Neural progenitor cell (in vitro differentiated cells): ENCODE measurements around the gene RAMACL.

Source experiments
- EZH2 ChIP-seq: fragments of 200-600 bp; sonication (generic); IDR thresholded peaks from 2 replicates; pipeline ENCODE4 v1.6.1; 2017; ENCODE audit warnings: antibody characterized with exemption, mild to moderate bottlenecking, moderate library complexity
- EZH2phosphoT487 ChIP-seq: fragments of 200-600 bp; sonication (generic); IDR thresholded peaks from 2 replicates; pipeline ENCODE4 v1.6.1; 2017; ENCODE audit warnings: antibody characterized with exemption
- TF ChIP-seq, protein P1 (sequence below): fragments of 200-600 bp; sonication (generic); IDR thresholded peaks from 2 replicates; pipeline ENCODE4 v1.5.1; 2017; ENCODE audit warnings: antibody characterized with exemption, mild to moderate bottlenecking

DNA sequence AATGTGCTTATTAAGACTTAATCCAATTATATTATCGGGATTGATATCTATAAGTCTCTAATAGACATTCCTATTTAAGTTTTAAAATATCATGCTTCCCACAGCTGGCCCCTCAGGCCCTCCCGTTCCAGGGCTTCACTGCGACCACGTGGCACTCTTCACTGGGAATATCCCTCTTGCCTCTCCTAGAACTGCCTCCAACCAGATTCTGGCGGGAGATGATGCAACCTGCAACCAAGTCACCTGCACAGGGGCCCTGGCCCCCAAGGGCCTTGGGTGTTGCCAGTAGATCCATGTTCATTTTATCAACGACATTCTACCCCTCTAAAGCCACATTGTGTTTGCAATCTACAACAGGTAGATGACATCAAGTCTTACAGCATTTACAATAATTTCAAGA lies 18.4 kb upstream of the RAMACL start:
- TF ChIP-seq, protein P1, sequence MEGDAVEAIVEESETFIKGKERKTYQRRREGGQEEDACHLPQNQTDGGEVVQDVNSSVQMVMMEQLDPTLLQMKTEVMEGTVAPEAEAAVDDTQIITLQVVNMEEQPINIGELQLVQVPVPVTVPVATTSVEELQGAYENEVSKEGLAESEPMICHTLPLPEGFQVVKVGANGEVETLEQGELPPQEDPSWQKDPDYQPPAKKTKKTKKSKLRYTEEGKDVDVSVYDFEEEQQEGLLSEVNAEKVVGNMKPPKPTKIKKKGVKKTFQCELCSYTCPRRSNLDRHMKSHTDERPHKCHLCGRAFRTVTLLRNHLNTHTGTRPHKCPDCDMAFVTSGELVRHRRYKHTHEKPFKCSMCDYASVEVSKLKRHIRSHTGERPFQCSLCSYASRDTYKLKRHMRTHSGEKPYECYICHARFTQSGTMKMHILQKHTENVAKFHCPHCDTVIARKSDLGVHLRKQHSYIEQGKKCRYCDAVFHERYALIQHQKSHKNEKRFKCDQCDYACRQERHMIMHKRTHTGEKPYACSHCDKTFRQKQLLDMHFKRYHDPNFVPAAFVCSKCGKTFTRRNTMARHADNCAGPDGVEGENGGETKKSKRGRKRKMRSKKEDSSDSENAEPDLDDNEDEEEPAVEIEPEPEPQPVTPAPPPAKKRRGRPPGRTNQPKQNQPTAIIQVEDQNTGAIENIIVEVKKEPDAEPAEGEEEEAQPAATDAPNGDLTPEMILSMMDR = no peak
- TF ChIP-seq EZH2 = no peak
- TF ChIP-seq EZH2phosphoT487 = no peak
